Tibial artery (tissue), 4 donors: ENCODE data around the gene CLDN5.
A peak's percentile ranks its signal among the peaks of the same experiment; 100 is the strongest.

Experiments
- DNase-seq, 2 donors: peaks; one replicate each; pipeline ENCODE4 v3.0.0-alpha.2; 2019
- H3K27ac ChIP-seq, 2 donors: fragments of 200-600 bp; sonication (generic) in 1 of 2; 1 replicate in 1 of 2; 2 replicates in 1 of 2; pipeline ENCODE4 v1.5.1; 2018 to 2019; ENCODE audit warnings: mild to moderate bottlenecking in 1 of 2
- H3K27me3 ChIP-seq, 2 donors: fragments of 200-600 bp; sonication (generic) in 1 of 2; one replicate each; pipeline versions ENCODE4 v1.5.1 to v1.6.0; 2016 to 2019
- H3K36me3 ChIP-seq, 3 donors: fragments of 200-600 bp; sonication (generic) in 2 of 3; one replicate each; pipeline ENCODE4 v1.5.1; 2016 to 2019; ENCODE audit warnings: mild to moderate bottlenecking in 2 of 3
- H3K4me1 ChIP-seq, 4 donors: fragments of 200-600 bp; sonication (generic) in 2 of 4; 1 replicate in 3 of 4; 2 replicates in 1 of 4; pipeline ENCODE4 v1.5.1; 2016 to 2019
- H3K4me3 ChIP-seq, 2 donors: fragments of 200-600 bp; sonication (generic) in 1 of 2; 1 replicate in 1 of 2; 2 replicates in 1 of 2; pipeline ENCODE4 v1.5.1; 2018 to 2019; ENCODE audit warnings: mild to moderate bottlenecking in 2 of 2
- H3K9me3 ChIP-seq, 3 donors: fragments of 200-600 bp; sonication (generic) in 1 of 3; one replicate each; pipeline ENCODE4 v1.5.1; 2016 to 2019
- CTCF ChIP-seq, 2 experiments: fragments of 200-600 bp in 1 of 2; fragments of 450-650 bp in 1 of 2; IDR thresholded peaks; one replicate each; pipeline ENCODE4 v1.5.1; 2017 to 2019; ENCODE audit warnings: antibody characterized with exemption in 2 of 2, mild to moderate bottlenecking in 1 of 2, moderate library complexity in 1 of 2
- intact Hi-C: fragments of 100-400 bp; cut with DNase I; formaldehyde crosslinking; loops from one replicate; pipeline ENCODE4 v1.15.0; 2023; ENCODE audit warnings: low total_unique reads

CLDN5 gene

DNA sequence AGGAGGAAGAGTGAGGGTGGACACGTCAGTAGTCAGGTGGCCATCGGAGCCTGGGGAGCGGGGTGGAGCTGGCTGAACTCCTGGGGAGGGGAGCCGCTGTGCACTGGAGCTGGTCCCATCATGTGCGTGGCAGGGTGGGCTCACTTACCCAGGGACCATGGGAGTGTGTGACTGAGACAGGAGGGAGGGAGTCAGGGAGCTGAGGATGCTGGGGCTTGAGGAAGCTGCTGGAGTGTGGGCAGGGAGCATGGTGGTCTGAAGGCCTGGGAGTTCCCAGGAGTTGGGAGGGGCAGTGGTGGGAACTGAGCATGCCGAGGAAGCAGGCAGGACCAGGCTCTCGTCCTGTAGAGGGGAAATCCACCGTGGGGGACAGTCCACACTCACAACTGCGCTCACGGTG, 18.0 kb downstream of the CLDN5 start:
- no peaks in the 10 kb centered on the region for H3K36me3 ChIP-seq
- no peak overlapping the region for H3K4me3 ChIP-seq
- H3K9me3 ChIP-seq, result no peaks in the 10 kb centered on the region
- no peaks in the 10 kb centered on the region for H3K4me1 ChIP-seq
- DNase-seq, result peak in 1 of 2 donors; percentile 48
- no peaks in the 10 kb centered on the region for H3K27me3 ChIP-seq
- intact Hi-C loops, result no loop called here
- no peak for TF ChIP-seq CTCF (IDR thresholded peaks at IDR 0.05)
- H3K27ac ChIP-seq, result no peak overlapping the region

GRCh38 chr22:19505735-19506126, 18.5 kb downstream of the CLDN5 start:
- intact Hi-C loops, result no loop called here
- no peaks in the 10 kb centered on the region for H3K36me3 ChIP-seq
- peak in 1 of 2 donors; percentile 24 for DNase-seq
- no peaks in the 10 kb centered on the region for H3K9me3 ChIP-seq
- H3K27ac ChIP-seq, result no peak overlapping the region
- TF ChIP-seq CTCF (IDR thresholded peaks at IDR 0.05), result no peak
- no peaks in the 10 kb centered on the region for H3K4me1 ChIP-seq
- no peak overlapping the region for H3K4me3 ChIP-seq
- H3K27me3 ChIP-seq, result no peaks in the 10 kb centered on the region

DNA sequence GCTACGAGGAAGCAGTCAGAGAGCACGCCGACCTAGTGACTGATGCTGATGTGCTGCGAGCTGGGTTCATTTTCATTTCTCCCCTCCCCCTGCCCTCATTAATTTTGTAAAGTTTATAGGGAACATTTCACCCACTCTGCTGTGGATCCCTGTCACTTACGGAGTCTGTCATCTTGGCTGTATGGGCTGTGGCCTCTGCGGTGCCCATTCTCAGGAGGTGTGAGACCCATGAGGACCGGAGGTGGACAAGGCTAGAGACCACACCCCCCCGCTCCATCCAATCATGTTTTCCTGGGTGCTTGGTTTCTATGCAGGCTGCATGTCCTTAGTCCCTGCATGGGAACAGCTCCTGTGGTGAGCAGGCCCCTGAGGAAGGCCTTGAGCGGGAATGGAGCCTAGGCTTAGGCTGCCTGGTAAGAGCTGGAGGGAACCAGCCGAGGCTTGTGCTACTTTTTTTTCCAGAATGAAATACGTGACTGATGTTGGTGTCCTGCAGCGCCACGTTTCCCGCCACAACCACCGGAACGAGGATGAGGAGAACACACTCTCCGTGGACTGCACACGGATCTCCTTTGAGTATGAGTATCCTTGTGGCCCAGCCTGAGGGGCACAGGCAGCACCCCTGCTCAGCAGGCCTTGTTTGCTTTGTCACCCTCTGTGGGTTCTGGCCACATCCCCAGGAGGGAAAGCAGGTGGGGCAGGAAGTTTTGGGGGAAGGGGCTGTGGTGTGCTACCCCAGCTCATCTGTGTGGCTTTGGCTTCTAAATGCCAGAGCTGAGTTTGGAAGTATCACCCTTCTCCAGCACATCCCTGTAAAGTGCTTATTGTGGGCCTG, 19.1 kb downstream of the CLDN5 start:
- no peaks in the 10 kb centered on the region for H3K9me3 ChIP-seq
- no peak overlapping the region for H3K4me3 ChIP-seq
- TF ChIP-seq CTCF (IDR thresholded peaks at IDR 0.05), result no peak
- DNase-seq, result peak in 1 of 2 donors; percentile 35
- no peaks in the 10 kb centered on the region for H3K27me3 ChIP-seq
- intact Hi-C loops, result no loop called here
- no peaks in the 10 kb centered on the region for H3K4me1 ChIP-seq
- H3K27ac ChIP-seq, result no peak overlapping the region
- H3K36me3 ChIP-seq, result no peaks in the 10 kb centered on the region

- Histone ChIP-seq H3K27ac (no peak overlapping the region), H3K4me1 (no peaks in the 10 kb centered on the region), H3K36me3 (no peaks in the 10 kb centered on the region), H3K27me3 (no peaks in the 10 kb centered on the region), H3K9me3 (no peaks in the 10 kb centered on the region), H3K4me3 (no peak overlapping the region)
- intact Hi-C loops, result no loop called here
- TF ChIP-seq CTCF (IDR thresholded peaks at IDR 0.05), result no peak
- DNase-seq, result peak in 1 of 2 donors; percentile 55
Observed at GRCh38 chr22:19503869-19504268, 20.3 kb downstream of the CLDN5 start.

DNA sequence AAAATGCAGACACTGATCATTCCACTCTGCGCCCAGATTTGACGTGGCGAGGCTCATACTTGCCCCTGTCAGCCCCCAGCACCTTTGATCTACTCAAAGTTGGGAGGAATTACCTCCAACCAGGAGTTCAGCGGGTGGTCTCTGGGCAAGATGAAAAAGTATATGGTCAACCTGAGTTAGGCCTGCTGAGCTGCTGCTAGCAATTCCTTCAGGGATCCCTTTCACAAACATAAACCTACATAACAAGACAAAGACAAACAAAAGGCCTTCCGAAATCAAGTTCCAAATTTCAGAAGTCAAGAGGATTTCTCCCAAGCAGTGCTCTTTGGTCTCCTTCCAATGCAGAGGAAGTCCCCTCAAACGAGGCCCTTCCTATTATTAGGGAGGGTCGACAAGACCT, 20.8 kb downstream of the CLDN5 start:
- Histone ChIP-seq H3K27ac (no peak overlapping the region), H3K9me3 (no peaks in the 10 kb centered on the region), H3K4me3 (no peak overlapping the region), H3K36me3 (no peaks in the 10 kb centered on the region), H3K27me3 (no peaks in the 10 kb centered on the region), H3K4me1 (no peaks in the 10 kb centered on the region)
- TF ChIP-seq CTCF (IDR thresholded peaks at IDR 0.05), result no peak
- peak in 1 of 2 donors; percentile 13 for DNase-seq
- intact Hi-C loops, result no loop called here
